ENCODE measurements around the gene SLC35F4. TPM values are rescaled to one million over a fixed set of nuclear protein-coding genes. Genes with fewer than 3 reads are reported as not detected.

Gene SLC35F4
- total RNA-seq, 1 experiment from 2014 or later = not detected

- H3T11ph ChIP-seq (ENCODE audit: low read length) = no peak overlapping the region
- Mint-ChIP-seq H3K4me3 (no peak overlapping the region), H3K36me3 (ENCODE audit: insufficient read depth in 1 of 3, low read depth in 3 of 3) (peaks cover 0 to 16% (median 1%) of the 10 kb centered on the region in 3 experiments; a peak in 3 of 7 replicates), H3K27ac (no peak overlapping the region), H3K27me3 (ENCODE audit: low read depth) (no peaks in the 10 kb centered on the region), H3K4me1 (peaks cover 14 to 17% of the 10 kb centered on the region in 2 experiments), H3K9me3 (peaks cover 7 to 18% of the 10 kb centered on the region in 2 experiments)
- no peak for DNase-seq
- H3K23ac ChIP-seq (ENCODE audit: insufficient read length, low read depth, low read length) = no peak overlapping the region
- H3K4me2 ChIP-seq (ENCODE audit: insufficient read depth, insufficient read length, low read length) = no peak overlapping the region
- no peak overlapping the region for H2BK20ac ChIP-seq (ENCODE audit: low read depth, low read length, poor library complexity, severe bottlenecking)
- no peaks in the 10 kb centered on the region for H3K9me3 ChIP-seq (ENCODE audit: control insufficient read depth, low read depth, low read length)
- no peak overlapping the region for H3K27ac ChIP-seq (ENCODE audit: insufficient read length, low read depth, low read length)
- no peak overlapping the region for H2AK5ac ChIP-seq (ENCODE audit: insufficient read length, low read length)
- H2BK120ac ChIP-seq (ENCODE audit: low read depth, low read length, poor library complexity, severe bottlenecking) = no peak overlapping the region
- no peaks in the 10 kb centered on the region for H3K27me3 ChIP-seq (ENCODE audit: insufficient read depth, low read length)
- no peak overlapping the region for H3K56ac ChIP-seq (ENCODE audit: insufficient read length, low read depth, low read length)
- H3K23me2 ChIP-seq (ENCODE audit: insufficient read length, low read depth, low read length, poor library complexity, severe bottlenecking) = no peaks in the 10 kb centered on the region
- H4K5ac ChIP-seq (ENCODE audit: insufficient read length, low read depth, low read length) = no peak overlapping the region
- WGBS (ENCODE audit: extremely low coverage, insufficient read length, low lambda C conversion rate) = no CpG with 5 or more reads among the region's 1 CpG
- H2BK15ac ChIP-seq (ENCODE audit: low read depth, low read length) = no peak overlapping the region
- no peak overlapping the region for H4K8ac ChIP-seq (replicated peaks; ENCODE audit: insufficient read length, low read depth, low read length)
- no peaks in the 10 kb centered on the region for H3K79me1 ChIP-seq (ENCODE audit: insufficient read depth, low read depth, low read length, poor library complexity, severe bottlenecking)
- no peak overlapping the region for H3K14ac ChIP-seq (ENCODE audit: insufficient read depth, low read length)
- H3K79me2 ChIP-seq (ENCODE audit: insufficient read depth, low read length) = no peaks in the 10 kb centered on the region
- peaks cover 7% of the 10 kb centered on the region for H3K4me1 ChIP-seq (ENCODE audit: insufficient read depth, low read length)
- no peak overlapping the region for H2BK12ac ChIP-seq (ENCODE audit: insufficient read length, low read depth, low read length)
- no peak overlapping the region for H2BK5ac ChIP-seq (ENCODE audit: insufficient read length, low read length)
- no peaks in the 10 kb centered on the region for H4K20me1 ChIP-seq (ENCODE audit: control insufficient read depth, insufficient read depth, insufficient read length)
- H3K9ac ChIP-seq (ENCODE audit: extremely low read depth, insufficient read length, low read length) = no peak overlapping the region
- TF ChIP-seq CTCF (conservative IDR thresholded peaks at IDR 0.05) = no peak
- no peak overlapping the region for H4K91ac ChIP-seq (ENCODE audit: insufficient read length, low read depth, low read length)
- H3K18ac ChIP-seq (ENCODE audit: insufficient read length, low read depth, low read length) = no peak overlapping the region
- H3K4ac ChIP-seq (ENCODE audit: low read depth, low read length) = no peak overlapping the region
- H2AFZ ChIP-seq (ENCODE audit: low read length) = no peak overlapping the region
Observed at GRCh38 chr14:57809808-57810207, 56.1 kb downstream of the SLC35F4 start.
